Spleen (tissue), 7 donors: ENCODE measurements around the gene CASTOR1.

Experiments used
- CTCF ChIP-seq, 11 experiments: fragments of 200-600 bp in 7 of 11; fragments of 450-650 bp in 4 of 11; sonication (generic) in 4 of 11; IDR thresholded peaks in 8 of 11; conservative IDR thresholded peaks in 3 of 11; 1 replicate in 7 of 11; 2 replicates in 4 of 11; pipeline versions ENCODE4 v1.4.0 to v1.8.0; 2016 to 2021; ENCODE audit warnings: antibody characterized with exemption in 11 of 11, inconsistent platforms in 4 of 11, mild to moderate bottlenecking in 1 of 11
- POLR2AphosphoS5 ChIP-seq, 3 donors: sonication (generic); formaldehyde crosslinking; IDR thresholded peaks; one replicate each; pipeline ENCODE4 v1.5.1; 2017; ENCODE audit warnings: antibody characterized with exemption in 3 of 3
- donor health status: DM: no; HTN: no; CAD: no; lungs with moderate emphysema.
- donor health status: DM: no; HTN: no; CAD: no.
- donor health status: DM: no; HTN: no; CAD: no.

DNA sequence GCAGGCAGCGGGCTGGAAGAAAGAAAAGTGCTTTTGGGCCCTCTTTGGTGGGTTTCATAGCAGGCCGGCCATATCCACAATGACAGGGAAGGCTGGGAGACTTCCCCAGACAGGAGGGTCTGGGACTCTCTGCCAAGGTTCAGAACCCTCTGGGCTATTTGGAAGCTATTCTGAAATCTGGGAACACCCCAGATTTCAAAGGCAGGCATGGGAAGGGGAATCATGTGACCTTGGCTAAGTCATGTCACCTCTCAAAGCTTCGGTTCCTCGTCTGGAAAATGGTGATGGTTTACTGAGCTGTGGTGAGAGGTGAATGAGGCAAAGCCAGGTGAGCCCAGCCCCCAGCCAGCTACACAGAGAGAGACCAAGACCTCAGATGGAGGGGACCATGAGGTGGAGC, 4.6 kb downstream of the CASTOR1 start:
- TF ChIP-seq CTCF (IDR thresholded peaks at IDR 0.05 in 8 of 11, conservative IDR thresholded peaks at IDR 0.05 in 3 of 11) (no peak), POLR2AphosphoS5 (IDR thresholded peaks at IDR 0.05) (no peak)
